Measurements from ENCODE around the gene CEP104.

The CEP104 gene

DNA sequence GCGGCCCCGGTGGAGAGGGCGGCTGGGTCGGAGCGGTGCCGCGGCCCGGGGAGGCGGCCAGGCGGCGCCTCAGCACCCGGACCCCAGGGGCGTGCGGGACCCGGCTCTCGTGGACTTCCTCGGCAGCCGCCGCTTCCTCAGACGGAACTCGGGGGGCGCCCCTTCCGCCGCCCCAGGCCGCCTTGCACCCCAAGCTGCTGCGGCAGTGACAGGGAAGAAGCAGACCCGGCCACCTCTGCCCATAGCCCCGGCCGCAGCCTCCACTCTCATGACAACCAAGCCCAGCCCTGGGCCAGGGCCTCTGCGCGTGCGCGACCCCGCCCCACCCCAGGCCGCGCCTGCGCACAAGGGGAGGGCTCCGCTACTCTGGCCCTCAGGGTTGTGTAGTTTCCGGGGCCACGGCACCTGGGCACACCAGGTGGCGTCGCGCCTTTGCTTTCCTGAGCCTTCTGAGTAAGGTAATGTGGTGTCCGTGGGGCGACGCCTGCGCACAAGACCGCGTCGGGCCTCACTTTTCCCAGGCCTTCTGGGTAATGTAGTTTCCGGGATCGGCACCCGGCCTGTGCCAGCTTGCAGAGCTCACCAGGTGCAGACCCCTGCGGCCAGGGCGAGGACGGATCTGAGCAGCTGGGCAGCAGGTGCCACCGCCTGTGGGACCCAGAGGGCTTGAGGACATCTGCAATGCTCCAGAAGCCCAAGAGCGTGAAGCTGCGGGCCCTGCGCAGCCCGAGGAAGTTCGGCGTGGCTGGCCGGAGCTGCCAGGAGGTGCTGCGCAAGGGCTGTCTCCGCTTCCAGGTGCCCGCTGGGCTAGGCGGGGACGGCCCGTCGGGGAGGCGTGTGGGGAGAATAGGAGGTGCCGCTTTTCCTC is at the start of gene CEP104, which contains the start of gene DFFB:
TSS of gene CEP104 (minus strand) at position 289 of the 868 bp plus-strand sequence. CDS start 4,804 bp downstream, outside the sequence.
TSS of gene DFFB (plus strand) at position 554 of the 868 bp plus-strand sequence. CDS start at position 682, 128 bp downstream.
- DNase-seq = peak; percentile 99

DNA sequence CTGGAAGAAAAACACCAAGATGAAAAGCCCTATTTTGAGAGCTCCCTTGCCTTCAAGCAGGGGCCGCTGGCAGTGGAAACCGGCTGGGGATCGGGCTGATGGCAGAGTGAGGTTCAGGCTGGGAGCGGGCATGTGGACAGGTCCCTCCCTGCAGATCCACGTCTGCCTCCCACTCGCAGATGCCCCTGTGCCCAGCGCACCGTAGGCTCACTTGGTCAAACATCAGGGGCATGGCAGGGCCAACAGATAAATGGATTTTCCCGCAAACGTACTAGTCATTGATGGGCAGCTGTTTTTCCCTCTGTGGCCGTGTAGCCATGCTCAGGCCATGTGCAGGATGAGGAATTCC is 49.6 kb upstream of the CEP104 start:
- DNase-seq = no peak

DNA sequence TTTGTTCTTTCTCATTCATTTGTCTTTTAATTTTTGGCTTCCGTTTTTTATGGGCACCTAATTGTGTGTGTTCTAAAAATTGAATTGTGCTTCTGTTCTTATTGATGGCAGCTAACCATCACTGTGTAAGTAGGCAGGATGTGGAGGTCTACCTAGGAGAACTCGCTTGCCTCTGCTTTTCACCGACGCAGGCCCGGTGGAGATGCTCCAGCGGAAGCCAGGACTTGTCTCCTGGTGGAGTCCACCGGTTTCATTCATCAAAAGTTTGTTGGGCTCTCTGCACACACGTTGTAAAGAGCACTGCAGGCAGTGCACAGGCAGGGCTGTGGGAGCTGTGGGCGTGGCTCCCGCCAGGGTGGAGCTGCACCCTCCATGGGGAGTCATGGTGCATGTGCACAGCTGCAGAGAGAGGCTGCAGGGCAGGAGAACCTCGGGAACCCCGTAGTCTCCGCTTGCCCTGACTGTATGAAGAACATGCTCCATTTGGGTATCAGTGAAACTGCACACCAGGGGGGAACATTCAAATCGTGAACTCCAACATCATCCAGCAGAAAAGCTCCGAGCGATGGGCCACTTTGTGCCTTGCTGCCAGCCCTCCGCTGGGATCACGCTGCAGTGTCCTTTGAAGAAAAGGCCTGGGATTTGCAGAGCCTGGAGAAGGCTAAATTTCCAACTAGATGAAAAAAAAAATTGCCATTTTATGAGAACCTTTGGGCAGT is 49.1 kb upstream of the CEP104 start:
- no peak for DNase-seq

DNA sequence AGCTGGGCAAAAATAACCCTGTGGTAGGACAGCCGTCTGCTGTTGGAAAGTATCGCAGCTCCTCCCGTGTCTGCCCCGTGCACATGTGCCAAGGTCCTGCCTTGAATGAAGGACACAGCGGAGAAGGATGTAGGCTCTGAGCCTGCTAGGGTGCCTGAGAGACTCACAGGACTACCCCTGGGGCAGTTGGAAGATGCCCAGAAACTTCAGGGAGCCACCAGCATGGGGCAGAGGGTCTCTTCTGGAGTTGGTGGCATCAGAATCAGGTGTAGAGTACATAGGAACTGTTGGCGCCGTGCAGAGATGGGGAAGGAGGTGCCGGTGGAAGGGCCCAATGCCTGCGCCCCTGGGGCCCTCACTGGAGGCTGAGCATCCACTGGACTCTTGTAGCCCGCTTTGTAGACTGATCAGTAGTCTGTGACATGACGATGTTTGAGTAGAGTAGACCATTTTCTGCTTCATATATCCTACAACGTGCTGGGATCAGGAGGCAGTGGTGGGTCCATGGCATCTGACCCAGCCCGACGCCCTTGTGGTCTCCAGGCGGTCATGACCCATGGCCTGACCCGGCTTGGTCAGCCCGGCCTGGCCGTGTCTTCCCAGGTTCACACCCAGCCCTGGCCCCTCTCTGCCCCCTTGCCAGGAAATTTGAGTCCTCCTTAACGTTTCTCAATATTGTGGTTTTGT is 48.4 kb upstream of the CEP104 start:
- no peak for DNase-seq

DNA sequence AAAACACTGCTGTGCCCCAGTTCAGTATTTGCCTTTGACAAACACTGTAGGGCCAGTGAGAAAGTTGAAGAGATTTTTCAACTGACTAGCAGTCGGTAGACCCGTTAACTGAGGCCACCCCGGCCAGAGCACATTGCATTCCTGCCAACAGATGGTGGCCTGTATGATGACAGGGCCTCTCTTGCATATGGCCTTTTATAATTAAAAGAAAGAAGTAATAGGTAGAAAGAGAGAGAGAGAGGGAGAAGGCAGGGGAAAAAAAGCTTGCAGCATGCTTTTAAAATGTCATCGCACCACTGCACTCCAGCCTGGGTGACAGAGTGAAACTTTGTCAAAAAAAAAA is 47.8 kb upstream of the CEP104 start:
- no peak for DNase-seq

DNA sequence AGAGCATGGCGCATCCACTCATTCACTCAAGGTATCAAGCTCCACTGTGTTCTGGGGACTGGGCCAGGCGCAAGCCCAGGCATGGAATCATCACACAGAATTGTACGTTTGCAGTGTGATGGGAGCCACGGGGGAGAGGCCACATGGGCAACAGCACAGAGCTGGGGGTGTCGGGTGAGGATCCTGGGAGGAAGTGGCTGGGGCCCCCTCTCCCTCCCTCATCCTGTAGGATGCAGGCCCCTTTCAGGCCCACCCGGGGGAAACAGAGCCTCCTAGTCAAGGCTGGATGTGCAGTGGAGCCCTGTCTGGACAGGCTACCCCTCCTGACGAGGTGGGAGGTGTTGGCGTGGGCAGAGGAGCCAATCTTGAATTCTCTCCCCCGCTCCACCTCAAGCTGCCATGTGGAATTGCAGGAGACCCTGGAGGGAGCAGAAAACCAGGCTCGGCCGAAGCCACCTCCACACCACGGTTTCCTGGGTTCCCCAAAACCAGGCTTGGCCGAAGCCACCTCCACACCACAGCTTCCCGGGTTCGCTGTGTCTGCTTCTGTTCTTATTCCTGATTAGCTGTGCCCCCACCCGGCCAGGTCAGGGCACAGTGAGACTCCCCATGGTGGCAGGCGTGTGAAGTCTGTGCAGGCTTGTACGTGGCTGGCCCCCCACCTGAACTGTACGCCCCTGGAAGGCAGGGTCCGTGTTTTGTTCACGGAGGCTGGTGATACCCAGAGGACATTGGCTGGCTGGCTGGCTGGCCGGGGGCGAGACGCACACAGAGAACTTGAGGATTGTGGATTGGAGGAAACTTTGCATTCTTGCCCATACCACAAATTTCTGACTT is 47.2 kb upstream of the CEP104 start:
- no peak for DNase-seq

DNA sequence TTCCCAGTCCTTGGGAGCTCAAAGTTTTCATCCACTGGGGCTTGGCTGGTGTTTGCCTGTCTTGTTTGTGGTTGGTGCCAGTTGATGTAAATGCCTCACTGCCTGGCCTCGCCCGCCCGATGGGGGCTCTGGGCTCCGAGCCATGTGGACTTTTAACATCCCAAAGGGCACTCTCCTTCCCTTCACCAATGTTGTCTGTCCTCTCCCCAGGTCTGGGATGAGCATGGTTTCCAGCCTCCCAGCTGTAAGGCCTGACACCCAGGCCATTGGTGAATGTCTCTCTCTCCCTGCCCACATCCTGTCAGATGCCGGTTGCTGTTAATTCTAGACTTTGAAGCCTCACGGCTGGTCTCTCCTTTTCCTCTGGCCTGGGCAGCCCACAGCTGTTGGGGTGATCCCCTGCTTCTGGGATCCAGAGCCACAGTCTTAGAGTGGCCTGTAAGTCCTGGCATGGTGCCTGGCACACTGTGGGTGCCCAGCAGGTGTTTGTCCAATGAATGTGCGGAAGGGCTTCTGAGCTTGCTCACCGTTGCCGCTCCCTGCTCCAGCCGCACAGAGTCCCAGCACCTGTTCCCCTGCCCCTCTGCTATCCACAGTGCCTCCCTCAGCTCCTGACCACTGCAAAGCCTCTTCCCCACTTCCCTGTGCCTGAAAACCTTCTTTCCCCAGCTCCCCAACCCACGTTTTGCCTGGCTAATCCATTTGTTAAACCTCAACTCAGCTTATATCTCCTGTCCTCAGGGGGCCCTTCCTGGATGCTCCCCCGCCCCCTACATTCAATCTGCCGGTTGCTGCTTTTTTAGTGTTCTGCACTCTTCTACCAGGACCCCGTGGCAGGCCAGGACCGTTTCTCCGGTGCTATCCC is 46.4 kb upstream of the CEP104 start:
- peak; percentile 49 for DNase-seq

DNA sequence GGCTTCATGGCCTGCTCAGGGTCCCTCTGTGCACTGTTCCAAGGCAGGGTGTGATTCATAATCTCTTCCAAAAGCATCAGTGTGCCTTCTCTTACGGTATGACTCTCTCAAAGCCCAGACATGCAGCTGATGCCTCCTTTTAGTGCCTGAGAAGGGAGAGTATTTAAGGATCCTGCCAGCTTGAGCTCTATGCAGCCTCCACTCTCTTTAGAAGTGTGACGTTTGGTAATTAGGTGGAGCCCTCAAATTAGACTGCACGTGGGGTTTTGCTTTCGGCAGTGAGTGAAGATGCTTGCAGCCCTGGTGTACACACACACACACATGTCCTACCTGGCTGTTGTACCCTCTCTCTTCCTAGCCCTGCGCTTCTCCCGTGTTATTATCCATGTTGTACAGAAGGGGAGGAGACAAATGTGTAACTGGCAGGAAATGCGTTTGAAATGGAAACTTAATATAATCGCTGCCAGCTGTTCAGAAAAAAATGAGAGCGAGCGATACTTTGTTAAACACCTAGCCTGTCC is 45.6 kb upstream of the CEP104 start:
- DNase-seq = no peak

DNA sequence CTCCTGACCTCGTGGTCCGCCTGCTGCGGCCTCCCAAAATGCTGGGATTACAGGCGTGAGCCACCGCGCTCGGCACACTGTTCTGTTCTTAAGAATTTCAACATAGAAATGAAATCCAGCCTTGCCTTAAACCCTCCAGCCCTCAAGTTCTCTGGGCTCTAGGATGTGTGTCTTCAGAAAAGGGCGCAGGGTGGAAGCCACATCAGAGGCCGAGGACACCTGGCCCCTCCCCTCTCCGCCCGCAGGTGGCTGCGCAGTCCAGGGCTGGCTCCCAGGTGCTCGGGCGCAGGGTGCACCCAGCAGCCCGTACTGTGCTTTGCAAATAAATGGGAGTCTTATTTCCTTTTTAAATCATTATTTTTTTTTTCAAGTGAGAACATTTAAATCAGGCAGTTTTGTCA is 45.1 kb upstream of the CEP104 start:
- DNase-seq = peak; percentile 42

DNA sequence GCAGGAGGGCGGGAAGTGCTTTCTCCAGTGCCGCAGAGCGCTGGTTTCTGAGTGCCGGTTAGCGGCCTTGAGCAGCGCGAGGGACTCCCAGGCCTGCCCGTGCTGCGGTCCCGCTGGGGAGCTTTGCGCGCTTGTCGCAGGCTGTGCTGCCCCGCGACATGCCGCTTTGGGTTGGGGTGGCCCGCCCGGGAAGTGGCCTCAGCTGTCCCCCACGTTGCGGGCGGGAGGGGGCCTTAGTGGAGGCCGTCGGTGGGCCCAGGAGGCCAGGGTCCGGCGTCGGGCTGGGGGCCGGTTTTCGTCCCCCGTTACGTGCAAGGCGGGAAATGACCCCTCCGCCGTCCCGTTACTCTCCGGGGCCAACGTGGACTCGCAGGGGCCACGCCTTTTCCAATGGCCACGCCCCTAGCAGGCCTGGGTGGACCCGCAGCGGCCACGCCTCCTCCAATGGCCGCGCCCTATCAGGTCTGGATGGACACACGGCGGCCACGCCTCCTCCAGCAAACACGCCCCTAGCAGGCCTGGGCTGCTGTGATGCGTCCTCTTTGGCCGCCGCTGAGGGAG is 44.0 kb upstream of the CEP104 start:
- DNase-seq = peak; percentile 92

DNA sequence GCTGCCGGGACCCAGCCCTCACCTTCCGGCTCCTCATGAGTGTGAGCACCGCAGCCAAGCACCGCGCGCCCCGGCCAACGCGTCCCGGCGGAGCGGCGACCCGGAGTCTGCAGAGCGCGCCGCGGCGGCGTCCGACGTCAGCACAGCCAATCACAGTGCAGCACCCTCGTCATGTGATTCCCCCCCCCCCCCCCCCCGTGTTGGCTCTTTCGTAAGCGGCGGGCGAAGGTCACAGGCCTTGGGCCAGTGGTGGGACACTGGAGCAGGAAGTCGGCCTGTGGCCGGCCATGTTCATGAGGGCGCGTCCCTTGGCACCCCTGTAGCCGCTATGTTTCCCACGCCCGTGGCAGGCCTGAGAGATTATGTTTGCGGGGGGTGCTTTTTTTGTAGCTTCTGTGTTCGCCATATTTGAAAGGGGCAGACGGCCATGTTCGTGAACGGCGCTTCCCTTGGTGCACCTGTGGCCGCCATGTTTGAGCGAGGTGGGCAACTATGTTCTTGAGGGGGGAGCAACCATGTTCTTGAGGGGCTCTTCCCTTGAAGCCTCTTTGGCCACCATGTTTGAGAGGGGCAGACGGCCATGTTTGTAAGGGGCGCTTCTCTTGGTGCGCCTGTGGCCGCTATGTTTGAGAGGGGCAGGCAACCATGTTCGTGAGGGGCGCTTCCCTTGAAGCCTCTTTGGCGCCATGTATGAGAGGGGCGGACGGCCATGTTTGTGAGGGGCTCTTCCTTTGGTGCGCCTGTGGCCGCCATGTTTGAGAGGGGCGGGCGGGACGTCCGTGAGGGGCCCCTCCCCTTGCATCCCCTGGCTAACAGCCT is 43.3 kb upstream of the CEP104 start, which contains the start of gene C1orf174:
TSS of gene C1orf174 (minus strand) at position 123 of the 819 bp plus-strand sequence. CDS start at position 37, 86 bp downstream.
- peak; percentile 99 for DNase-seq

DNA sequence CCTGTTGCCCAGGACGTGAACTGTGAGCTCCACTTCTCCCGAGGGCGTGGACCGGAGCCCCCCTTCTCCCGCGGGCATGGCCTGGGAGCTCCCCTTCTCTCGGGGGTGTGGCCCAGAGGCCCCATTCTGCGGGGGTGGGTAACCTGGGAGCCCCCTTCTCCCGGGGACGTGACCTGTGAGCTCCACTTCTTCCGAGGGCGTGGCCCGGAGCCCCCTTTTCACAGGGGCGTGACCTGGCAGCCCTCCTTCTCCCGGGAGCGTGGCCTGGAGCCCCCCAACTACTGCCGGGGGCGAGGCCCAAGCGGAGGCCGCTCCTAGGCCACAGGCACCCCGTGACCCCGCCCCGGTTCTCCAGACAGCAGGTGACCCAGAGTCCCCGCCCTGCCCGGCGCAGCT is 42.7 kb upstream of the CEP104 start:
- no peak for DNase-seq

DNA sequence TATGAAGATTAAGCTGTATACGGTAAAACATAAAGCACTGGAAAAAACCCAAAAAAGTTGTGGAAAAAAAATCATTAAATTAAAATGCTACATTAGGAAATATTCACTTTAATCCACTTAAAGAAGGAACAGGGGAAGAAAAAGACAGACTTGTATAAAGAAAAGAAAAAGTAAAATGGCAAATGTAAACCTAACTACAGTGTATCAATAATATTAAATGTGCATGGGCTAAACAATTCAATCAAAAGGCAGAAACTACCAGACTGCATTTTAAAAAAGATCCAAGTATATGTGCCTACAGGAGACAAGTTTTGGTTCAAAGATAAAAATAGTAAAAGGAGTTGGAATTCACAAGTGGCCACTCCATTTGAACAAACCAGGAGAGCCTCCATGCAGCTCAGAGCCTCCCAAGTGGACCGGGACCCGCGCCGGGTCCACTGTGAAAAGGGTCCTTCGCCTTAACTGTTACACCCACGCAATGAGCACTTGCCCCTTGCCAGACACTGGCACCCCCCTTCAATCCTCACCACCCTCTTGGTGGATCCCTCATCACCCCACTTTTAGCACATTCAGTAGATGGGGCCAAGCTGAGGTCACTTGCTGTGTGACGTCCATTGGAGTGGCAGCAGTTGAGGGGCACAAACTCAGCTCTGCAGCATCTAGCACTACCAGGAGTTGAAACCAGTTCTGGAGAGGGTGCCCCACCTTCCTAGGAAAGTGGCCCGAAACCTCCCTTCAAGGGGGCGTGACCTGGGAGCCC is 42.2 kb upstream of the CEP104 start:
- DNase-seq = no peak

DNA sequence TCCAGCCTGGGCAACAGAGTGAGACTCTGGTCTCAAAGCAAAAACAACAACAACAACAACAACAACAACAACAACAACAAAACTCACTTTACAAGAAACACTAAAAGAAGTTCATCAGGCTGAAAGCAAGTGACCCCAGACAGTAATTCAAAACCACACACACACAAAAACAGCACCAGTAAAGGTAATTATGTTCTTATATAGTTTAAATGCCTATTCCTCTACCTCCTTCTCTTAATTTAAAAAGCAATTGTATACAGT is 41.4 kb upstream of the CEP104 start:
- DNase-seq = no peak

DNA sequence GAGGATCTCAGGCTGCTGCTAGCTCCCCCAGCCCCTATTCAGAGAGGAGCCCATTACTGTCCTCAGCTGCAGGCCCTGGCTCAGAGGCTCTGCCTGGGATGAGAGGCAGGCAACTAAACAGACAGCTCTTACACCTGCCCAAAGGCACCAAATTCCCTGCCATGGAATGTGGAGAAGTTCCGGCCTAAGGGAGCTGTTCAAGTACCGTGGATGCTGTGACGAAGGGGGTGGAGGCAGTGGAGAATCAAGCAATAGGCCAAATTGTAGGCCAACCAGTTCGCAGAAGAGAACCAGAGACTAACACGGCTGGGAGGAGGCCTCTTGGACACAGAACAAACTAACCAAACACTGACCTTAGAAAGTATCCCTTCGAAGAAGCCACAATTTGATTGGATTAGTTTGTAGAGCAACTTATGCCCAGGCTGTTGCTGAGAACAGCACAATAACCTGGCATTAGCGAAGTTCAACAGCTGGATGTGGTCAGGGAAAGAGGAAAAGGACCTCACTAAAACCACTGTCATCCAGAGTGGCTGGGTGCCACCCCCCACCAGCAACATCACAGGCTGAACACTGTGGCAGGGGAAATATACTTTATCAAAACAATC is 39.5 kb upstream of the CEP104 start:
- DNase-seq = no peak

DNA sequence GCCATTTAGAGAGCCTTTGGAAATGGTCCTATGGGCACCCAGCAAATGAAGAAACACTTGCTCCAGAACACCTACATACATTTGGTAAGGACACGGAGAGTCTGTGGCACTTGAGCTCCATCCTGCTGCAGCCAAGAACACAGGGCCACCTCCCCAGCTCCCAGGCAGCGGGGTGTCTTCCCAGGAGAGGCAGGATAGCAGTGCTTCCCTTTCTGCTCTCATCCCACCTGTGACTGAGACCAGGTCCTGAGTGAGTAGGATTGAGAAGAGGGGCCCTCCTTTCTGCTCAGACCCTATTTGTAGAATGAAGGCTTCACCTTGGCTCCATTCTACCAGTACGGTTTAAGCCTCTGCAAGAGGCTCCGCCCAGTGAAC is 38.9 kb upstream of the CEP104 start:
- no peak for DNase-seq

DNA sequence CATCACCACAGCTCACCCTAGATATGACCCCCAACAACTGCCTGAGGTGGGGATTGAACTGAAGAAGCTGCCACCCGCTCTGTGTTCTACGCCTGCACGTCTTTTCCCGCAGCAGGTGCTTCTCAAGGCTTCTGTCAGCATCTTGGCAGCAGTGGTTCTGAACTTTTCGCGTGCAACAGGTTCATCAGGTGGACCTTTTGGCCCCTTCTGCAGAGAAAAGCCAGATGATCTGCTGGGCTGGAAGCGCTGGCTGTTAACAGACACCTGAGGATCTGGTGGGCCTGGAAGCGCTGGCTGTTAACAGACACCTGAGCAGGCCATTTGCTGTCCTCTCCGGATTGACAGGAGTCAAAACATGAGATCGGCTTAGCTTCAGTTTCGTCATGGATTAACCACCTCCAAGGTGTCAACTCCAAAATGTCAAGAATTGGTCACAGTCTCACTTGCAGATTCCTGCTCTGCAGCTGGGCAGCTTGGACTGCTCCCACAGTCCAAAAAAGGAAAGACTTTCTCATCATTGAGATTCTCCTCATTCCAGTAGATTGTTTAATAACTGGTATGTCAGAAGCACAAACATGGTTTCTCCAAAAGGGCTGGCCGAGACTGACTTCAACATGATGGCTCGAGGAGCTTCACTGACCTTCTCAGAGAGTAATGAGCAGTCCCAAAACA is 38.4 kb upstream of the CEP104 start:
- no peak for DNase-seq

DNA sequence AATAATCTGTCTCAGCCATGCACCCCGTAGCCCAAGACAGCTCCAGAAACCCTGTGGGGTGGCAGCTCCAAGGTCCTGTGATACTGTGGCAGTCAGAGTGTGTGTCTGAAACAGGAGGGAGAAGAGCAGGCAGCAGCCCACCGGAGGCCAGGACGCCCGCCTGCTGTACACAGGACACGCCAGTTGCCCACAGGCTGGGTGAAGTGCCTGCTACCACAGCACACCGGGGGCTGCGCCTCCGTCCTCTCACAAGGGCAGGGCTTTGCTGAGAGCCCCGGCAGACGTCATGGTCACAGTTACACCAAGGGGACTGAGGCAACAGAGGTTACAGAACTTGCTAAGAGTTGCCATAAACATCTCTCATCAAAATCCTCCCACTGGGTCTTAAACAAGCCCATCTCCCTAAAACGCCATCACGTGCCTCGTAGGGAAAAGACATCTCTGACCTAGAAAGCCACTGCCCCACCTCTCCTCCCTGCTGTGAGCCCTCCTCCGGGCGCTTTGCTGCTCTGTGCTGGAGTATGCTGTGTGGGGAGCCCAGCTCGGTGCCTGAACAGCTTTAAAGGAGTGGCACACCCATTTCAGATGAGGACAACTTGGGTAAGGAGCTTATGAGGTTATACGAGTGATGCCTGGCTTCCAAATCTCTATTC is 37.7 kb upstream of the CEP104 start:
- DNase-seq = no peak
